GM12878 (cell line): ENCODE measurements around the gene ARMC9. TPM values are rescaled to one million over a fixed set of nuclear protein-coding genes. Genes with fewer than 3 reads are reported as not detected.

Source experiments
- ATAC-seq: fragments of 200-7000 bp; cut with Tn5 transposase; 3 replicates; pipeline ENCODE4 v1.9.1; 2020; ENCODE audit warnings: mild to moderate bottlenecking, moderate library complexity
- BruUV-seq: library from RNA; stranded (reverse); fragments of 400-500 nt; replicated peaks from 2 replicates; lab custom pipeline; 2021; lab: Mats Ljungman, UMichigan
- CTCF ChIA-PET: fragments of 300-600 bp; sonication (Branson Sonifier 250); formaldehyde crosslinking; extraction: SDS; loops from one replicate; lab custom pipeline; 2021; ENCODE audit warnings: inconsistent platforms; lab: Yijun Ruan, JAX
- POLR2A ChIA-PET: fragments of 350-600 bp; formaldehyde crosslinking; extraction: SDS; loops from one replicate; lab custom pipeline; 2021; ENCODE audit warnings: inconsistent platforms; lab: Charles Lee
- RAD21 ChIA-PET: fragments of 300-600 bp; sonication (Branson Sonifier 250); formaldehyde crosslinking; loops from one replicate; lab custom pipeline; 2023; ENCODE audit warnings: antibody characterized with exemption; ENCODE audit not compliant: unreplicated experiment; lab: Charles Lee
- SMC1A ChIA-PET: fragments of 300-600 bp; sonication (Branson Sonifier 250); formaldehyde crosslinking; loops from one replicate; lab custom pipeline; 2023; ENCODE audit not compliant: unreplicated experiment, uncharacterized antibody; lab: Charles Lee
- DNase-seq: peaks from one replicate; pipeline ENCODE4 v3.0.0-alpha.2; 2011; ENCODE audit warnings: low read depth, low spot score
- FAIRE-seq: peaks from 3 replicates; lab custom pipeline; 2011; peaks lifted over from hg19 to GRCh38; lab: Jason Lieb, UNC
- H2AFZ ChIP-seq: 2 replicates; pipeline ENCODE4 v1.6.0; 2011; ENCODE audit warnings: low read depth, low read length, control low read depth; ENCODE audit not compliant: control insufficient read depth
- H3K27ac ChIP-seq: 2 replicates; pipeline ENCODE4 v1.5.1; 2011; ENCODE audit warnings: control low read depth; ENCODE audit not compliant: control insufficient read depth, insufficient read depth
- H3K27me3 ChIP-seq, 2 experiments: replicated peaks in 1 of 2; 2 replicates each; pipeline versions ENCODE4 v1.6.0 to v1.6.1; 2011; ENCODE audit warnings: low read length in 1 of 2; ENCODE audit not compliant: control insufficient read depth in 2 of 2, insufficient read depth in 2 of 2
- H3K36me3 ChIP-seq, 2 experiments: 2 replicates each; pipeline ENCODE4 v1.5.1; 2011; ENCODE audit warnings: low read length in 1 of 2; ENCODE audit not compliant: control insufficient read depth in 2 of 2, insufficient read depth in 2 of 2
- H3K4me1 ChIP-seq: 2 replicates; pipeline ENCODE4 v1.6.1; 2011; ENCODE audit warnings: mild to moderate bottlenecking, low read length, moderate library complexity, mixed read lengths; ENCODE audit not compliant: control insufficient read depth, insufficient read depth
- H3K4me2 ChIP-seq: 2 replicates; pipeline ENCODE4 v1.6.0; 2011; ENCODE audit warnings: control low read depth; ENCODE audit not compliant: control insufficient read depth, insufficient read depth
- H3K4me3 ChIP-seq: fragments of 200-600 bp; sonication (generic); 2 replicates; pipeline ENCODE4 v1.5.1; 2016
- H3K79me2 ChIP-seq: 2 replicates; pipeline ENCODE4 v1.6.0; 2011; ENCODE audit warnings: low read length; ENCODE audit not compliant: control insufficient read depth, insufficient read depth
- H3K9ac ChIP-seq: 2 replicates; pipeline ENCODE4 v1.8.0; 2011; ENCODE audit warnings: low read length, control low read depth, mixed read lengths; ENCODE audit not compliant: control insufficient read depth, insufficient read depth
- H3K9me3 ChIP-seq: replicated peaks from 3 replicates; pipeline ENCODE4 v1.5.1; 2011; ENCODE audit warnings: mild to moderate bottlenecking, low read length; ENCODE audit not compliant: control insufficient read depth, insufficient read depth
- H4K20me1 ChIP-seq: 2 replicates; pipeline ENCODE4 v1.6.0; 2011; ENCODE audit not compliant: control insufficient read depth, insufficient read depth
- ASH2L ChIP-seq: fragments of 300-600, 200-600 bp; sonication (generic); IDR thresholded peaks from 2 replicates; pipeline ENCODE4 v1.6.1; 2017; ENCODE audit warnings: low read depth, mild to moderate bottlenecking, borderline replicate concordance
- CHD4 ChIP-seq: fragments of 200-600 bp; sonication (generic); IDR thresholded peaks from 2 replicates; pipeline ENCODE4 v1.6.1; 2016; ENCODE audit warnings: mild to moderate bottlenecking
- EED ChIP-seq: sonication (generic); IDR thresholded peaks from 2 replicates; pipeline ENCODE4 v1.6.1; 2016; ENCODE audit warnings: antibody characterized with exemption, low read depth
- GATAD2B ChIP-seq: fragments of 450-650 bp; conservative IDR thresholded peaks from 2 replicates; pipeline ENCODE4 v1.6.1; 2017; ENCODE audit warnings: low read depth, mild to moderate bottlenecking, moderate library complexity
- KAT2A ChIP-seq: conservative IDR thresholded peaks from 2 replicates; pipeline ENCODE4 v1.6.1; 2011; ENCODE audit warnings: low read depth, low read length; ENCODE audit not compliant: control insufficient read depth
- MTA2 ChIP-seq: fragments of 450-650 bp; IDR thresholded peaks from 2 replicates; pipeline ENCODE4 v1.6.1; 2016; ENCODE audit warnings: low read depth, mild to moderate bottlenecking, moderate library complexity
- MTA3 ChIP-seq: IDR thresholded peaks from 2 replicates; pipeline ENCODE4 v1.6.1; 2012; ENCODE audit warnings: low read length, inconsistent platforms, borderline replicate concordance
- MYB ChIP-seq: fragments of 150-350 bp; IDR thresholded peaks from 2 replicates; pipeline ENCODE4 v1.6.1; 2014; ENCODE audit warnings: mild to moderate bottlenecking, low read depth, low read length, borderline replicate concordance
- NR2F1 ChIP-seq: fragments of 450-650 bp; conservative IDR thresholded peaks from 2 replicates; pipeline ENCODE4 v1.6.1; 2017; ENCODE audit warnings: mild to moderate bottlenecking
- PAX8 ChIP-seq: fragments of 450-650 bp; IDR thresholded peaks from 2 replicates; pipeline ENCODE4 v1.6.1; 2017; ENCODE audit warnings: mild to moderate bottlenecking, moderate library complexity
- RAD21 ChIP-seq: IDR thresholded peaks from 2 replicates; pipeline ENCODE4 v1.6.1; 2011; ENCODE audit warnings: mild to moderate bottlenecking, low read depth, low read length, moderate library complexity; ENCODE audit not compliant: insufficient read depth
- RBBP5 ChIP-seq: fragments of 200-600 bp; sonication (generic); conservative IDR thresholded peaks from 2 replicates; pipeline ENCODE4 v1.6.1; 2016
- SMAD5 ChIP-seq: IDR thresholded peaks from 2 replicates; pipeline ENCODE4 v1.6.1; 2016; ENCODE audit warnings: antibody characterized with exemption, low read depth
- SREBF2 ChIP-seq: IDR thresholded peaks from 2 replicates; pipeline ENCODE4 v1.6.1; 2012; ENCODE audit warnings: mild to moderate bottlenecking, low read length
- TARDBP ChIP-seq: IDR thresholded peaks from 2 replicates; pipeline ENCODE4 v1.6.1; 2016; ENCODE audit warnings: borderline replicate concordance
- TCF7 ChIP-seq: IDR thresholded peaks from 2 replicates; pipeline ENCODE4 v1.6.1; 2014; ENCODE audit warnings: antibody characterized with exemption, borderline replicate concordance
- WGBS: methylation state at CpG from one replicate; pipeline ENCODE4 v1.1.6; 2016; ENCODE audit warnings: low lambda C conversion rate; ENCODE audit not compliant: insufficient replicate concordance, insufficient coverage; ENCODE audit errors: missing lambda C conversion rate; 5-methylcytosine and 5-hydroxymethylcytosine counted together
- in situ Hi-C: fragments of 300-500 bp; cut with MboI; formaldehyde crosslinking; loops from 9 replicates; pipeline ENCODE4 v1.14.3; 2018; ENCODE audit warnings: mixed read lengths
- intact Hi-C: fragments of 100-400 bp; cut with micrococcal nuclease; formaldehyde crosslinking; loops from one replicate; pipeline ENCODE4 v1.14.2; 2022; ENCODE audit not compliant: unreplicated experiment
- polyA plus RNA-seq, 11 experiments: library from polyadenylated mRNA; depleted of rRNA in 4 of 11; unstranded in 6 of 11; stranded (reverse) in 5 of 11; fragments of >200 nt; fragmentation: Nextera tagmentation in 4 of 11; fragmentation: Illumina TruSeq in 1 of 11; extraction: Ambion mirVana in 4 of 11; extraction: Trizol in 1 of 11; gene quantifications; 1 replicate in 1 of 11; 2 replicates in 10 of 11; pipeline versions ENCODE4 v1.2.1 to v1.2.3, GENCODE V29; 2011 to 2016; ENCODE audit warnings: inconsistent platforms in 2 of 11, missing spikeins in 2 of 11, low read depth in 1 of 11
- total RNA-seq, 4 experiments: library from RNA; depleted of rRNA in 3 of 4; stranded (reverse); fragments of >200 nt in 3 of 4; fragmentation: Illumina TruSeq in 1 of 4; extraction: Trizol in 1 of 4; gene quantifications; 2 replicates each; pipeline versions ENCODE4 v1.2.1 to v1.2.3, GENCODE V29; 2013 to 2021
- TF ChIP-seq, protein P1 (sequence below): fragments of 450-650 bp; formaldehyde crosslinking; IDR thresholded peaks from 2 replicates; pipeline ENCODE4 v1.5.0; 2022; ENCODE audit warnings: mild to moderate bottlenecking, missing genetic modification characterization

Gene ARMC9
- total and polyA plus RNA-seq, 10 of the 15 experiments (the other 5 are each of a cell fraction or from before 2014, with no cell fraction given), result 3.8 to 21.8 (median 10.4) TPM

DNA sequence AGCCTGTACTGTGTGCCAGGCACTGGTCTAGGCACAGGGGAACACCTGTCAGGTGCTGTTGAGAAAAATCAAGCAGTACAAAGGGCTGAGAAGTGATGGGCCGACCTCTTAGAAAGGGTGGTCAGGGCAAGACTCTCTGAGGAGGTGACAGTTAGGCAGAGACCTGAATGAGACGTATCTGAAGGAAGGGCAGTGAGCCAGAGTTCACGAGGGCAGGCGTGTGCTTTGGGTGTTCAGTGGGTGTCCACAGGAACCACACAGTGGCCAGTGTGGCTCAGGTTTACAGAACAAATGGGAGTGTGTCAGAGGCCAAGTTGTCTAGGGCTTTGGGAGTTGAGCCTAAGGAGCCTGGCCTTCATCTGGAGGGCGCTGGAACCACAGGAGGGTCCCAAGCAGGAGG lies 6.2 kb downstream of the ARMC9 start:
- H3K79me2 ChIP-seq, result no peaks in the 10 kb centered on the region
- H3K9me3 ChIP-seq, result no peaks in the 10 kb centered on the region
- no peak overlapping the region for H3K4me2 ChIP-seq
- H3K9ac ChIP-seq, result no peak overlapping the region
- no peak for FAIRE-seq
- 0 out of 3 replicates have a peak, but pooled peaks have one; percentile 22 for ATAC-seq
- RAD21 ChIA-PET, result interaction anchor here (0.7 kb wide), 1 partner anchor 60 kb away, joined by 3 read pairs; no protein-coding TSS in a partner anchor
- H3K4me1 ChIP-seq, result no peaks in the 10 kb centered on the region; the same call in 1 of the 2 replicates
- DNase-seq, result no peak
- CTCF ChIA-PET, result interaction anchor here (0.6 kb wide), 1 partner anchor 108 kb away, joined by 3 read pairs; no protein-coding TSS in a partner anchor
- peaks cover 0 to 5% of the 10 kb centered on the region in 2 experiments; a peak in 2 of 4 replicates for H3K36me3 ChIP-seq
- H3K27ac ChIP-seq, result no peak overlapping the region
- in situ Hi-C loops, result no loop called here
- 64% methylated on average over 5 of the region's 5 CpGs for WGBS
- no peak for TF ChIP-seq MTA2
- TF ChIP-seq CHD4, result no peak
- no peak for TF ChIP-seq MYB
- TF ChIP-seq NR2F1, result no peak
- no peak for TF ChIP-seq SMAD5
- no peak for TF ChIP-seq EED
- TF ChIP-seq, protein P1, sequence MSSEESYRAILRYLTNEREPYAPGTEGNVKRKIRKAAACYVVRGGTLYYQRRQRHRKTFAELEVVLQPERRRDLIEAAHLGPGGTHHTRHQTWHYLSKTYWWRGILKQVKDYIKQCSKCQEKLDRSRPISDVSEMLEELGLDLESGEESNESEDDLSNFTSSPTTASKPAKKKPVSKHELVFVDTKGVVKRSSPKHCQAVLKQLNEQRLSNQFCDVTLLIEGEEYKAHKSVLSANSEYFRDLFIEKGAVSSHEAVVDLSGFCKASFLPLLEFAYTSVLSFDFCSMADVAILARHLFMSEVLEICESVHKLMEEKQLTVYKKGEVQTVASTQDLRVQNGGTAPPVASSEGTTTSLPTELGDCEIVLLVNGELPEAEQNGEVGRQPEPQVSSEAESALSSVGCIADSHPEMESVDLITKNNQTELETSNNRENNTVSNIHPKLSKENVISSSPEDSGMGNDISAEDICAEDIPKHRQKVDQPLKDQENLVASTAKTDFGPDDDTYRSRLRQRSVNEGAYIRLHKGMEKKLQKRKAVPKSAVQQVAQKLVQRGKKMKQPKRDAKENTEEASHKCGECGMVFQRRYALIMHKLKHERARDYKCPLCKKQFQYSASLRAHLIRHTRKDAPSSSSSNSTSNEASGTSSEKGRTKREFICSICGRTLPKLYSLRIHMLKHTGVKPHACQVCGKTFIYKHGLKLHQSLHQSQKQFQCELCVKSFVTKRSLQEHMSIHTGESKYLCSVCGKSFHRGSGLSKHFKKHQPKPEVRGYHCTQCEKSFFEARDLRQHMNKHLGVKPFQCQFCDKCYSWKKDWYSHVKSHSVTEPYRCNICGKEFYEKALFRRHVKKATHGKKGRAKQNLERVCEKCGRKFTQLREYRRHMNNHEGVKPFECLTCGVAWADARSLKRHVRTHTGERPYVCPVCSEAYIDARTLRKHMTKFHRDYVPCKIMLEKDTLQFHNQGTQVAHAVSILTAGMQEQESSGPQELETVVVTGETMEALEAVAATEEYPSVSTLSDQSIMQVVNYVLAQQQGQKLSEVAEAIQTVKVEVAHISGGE (CRISPR knock-in tag), result no peak
- no peak for TF ChIP-seq TCF7
- TF ChIP-seq PAX8, result no peak
- no peak for TF ChIP-seq KAT2A
- TF ChIP-seq SREBF2, result no peak
- TF ChIP-seq RAD21, result no peak
- no peak for TF ChIP-seq TARDBP
- no peak for TF ChIP-seq ASH2L
- no peak for TF ChIP-seq RBBP5
- TF ChIP-seq MTA3, result no peak
- TF ChIP-seq GATAD2B, result no peak
- POLR2A ChIA-PET, result no interaction called here
- H3K4me3 ChIP-seq, result no peak overlapping the region
- no TSS peak for BruUV-seq
- no peaks in the 10 kb centered on the region for H3K27me3 ChIP-seq
- intact Hi-C loops, result no loop called here
- H2AFZ ChIP-seq, result no peak overlapping the region
- SMC1A ChIA-PET, result no interaction called here
- H4K20me1 ChIP-seq, result no peaks in the 10 kb centered on the region
